GM18858 (cell line): ENCODE measurements around the gene LEP.
"Not testable (repeated sequence)": the region's sequence is repeated elsewhere in the genome, so short reads cannot be mapped to it uniquely, and the experiment has no call there.

Experiments
- ATAC-seq: cut with Tn5 transposase; IDR thresholded peaks from one replicate; pipeline ENCODE4 v1.9.1; 2021; ENCODE audit not compliant: unreplicated experiment

Gene LEP

DNA sequence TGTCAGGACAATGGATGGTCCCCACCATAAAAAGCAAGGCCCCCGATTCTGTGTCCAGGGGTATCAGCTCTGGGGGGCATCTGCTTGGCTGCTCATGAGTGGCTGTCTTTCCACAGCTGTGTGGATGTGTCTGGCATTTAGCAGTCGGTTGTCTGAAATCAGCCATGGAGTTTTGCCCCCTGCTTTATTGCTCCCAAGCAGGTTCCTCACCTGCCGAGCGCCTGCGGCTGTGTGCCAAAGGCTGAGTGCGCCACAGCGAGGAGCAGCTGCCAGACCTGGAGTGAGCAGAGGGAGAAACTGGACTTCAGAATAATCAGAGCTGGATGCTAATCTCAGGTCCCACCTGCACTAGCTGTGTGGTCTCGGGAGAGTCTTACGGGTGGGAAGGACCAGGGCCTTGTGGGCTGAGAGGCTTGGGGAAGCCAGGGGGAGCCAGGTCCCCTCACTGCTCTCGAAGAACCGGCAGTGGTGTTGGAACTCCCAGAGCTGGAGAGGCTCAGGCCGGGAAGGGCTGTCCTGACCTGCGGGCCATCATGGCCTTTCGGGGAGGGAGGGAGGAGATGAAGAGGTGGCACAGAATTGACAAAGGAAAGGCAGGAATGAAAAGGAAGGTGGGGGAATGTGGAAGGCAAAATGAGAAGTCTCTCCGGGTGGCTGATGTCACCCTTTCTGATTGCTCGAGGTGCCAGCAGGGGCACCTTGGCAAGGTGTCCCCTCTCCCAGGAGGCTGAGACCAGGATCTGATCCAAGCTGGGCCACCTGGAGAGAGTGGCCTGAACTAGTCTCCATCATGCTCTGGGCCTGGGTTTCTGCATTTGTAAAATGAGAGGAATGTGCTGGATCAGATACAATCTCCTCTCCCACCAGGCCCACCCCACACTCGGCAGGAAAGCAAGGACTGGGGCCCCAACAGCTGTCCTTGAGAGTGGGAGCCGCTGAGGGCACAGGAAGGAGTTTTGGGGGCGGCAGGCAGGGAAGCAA is 30.2 kb upstream of the LEP start:
- no peak for ATAC-seq

- no peak for ATAC-seq
Measured at GRCh38 chr7:128211626-128212025, 29.5 kb upstream of the LEP start.

DNA sequence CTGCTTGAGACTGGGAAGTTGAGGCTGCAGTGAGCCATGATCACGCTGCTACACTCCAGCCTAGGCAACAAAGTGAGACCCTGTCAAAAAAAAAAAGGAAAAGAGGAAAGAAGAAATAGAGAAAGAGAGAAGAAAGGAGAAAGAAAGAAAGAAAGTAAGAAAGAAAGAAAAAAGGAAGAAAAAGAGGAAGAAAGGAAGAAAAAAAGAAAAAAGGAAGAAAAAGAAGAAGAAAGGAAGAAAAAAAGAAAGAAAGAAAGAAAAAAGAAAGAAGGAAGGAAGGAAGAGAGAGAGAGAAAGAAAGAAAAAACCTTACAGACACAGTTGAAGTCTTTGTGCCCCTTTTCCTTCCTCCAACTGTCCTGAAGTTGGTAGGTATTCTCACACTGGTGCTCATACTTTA is 26.6 kb upstream of the LEP start:
- no peak for ATAC-seq

DNA sequence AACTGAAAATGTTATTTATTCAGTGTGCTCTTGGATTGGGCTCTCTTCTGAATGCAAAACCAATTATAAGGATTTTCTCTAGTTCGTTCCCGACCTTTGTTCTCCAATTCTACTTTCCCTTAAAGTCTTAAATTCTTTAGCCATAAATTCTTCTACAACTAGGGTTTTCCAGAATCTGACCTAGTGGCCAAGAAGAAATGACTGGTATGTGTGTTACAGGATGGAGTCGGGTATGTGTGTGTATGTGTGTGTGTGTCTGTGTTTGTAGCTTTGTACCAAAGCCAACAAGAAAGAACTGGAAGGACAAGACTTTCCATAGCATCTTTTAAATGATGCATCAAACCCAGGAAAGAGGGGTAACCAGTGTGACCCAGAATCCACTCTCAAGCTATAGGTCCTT is 25.8 kb upstream of the LEP start:
- no peak for ATAC-seq

- ATAC-seq = no peak
Measured at GRCh38 chr7:128215739-128216138, 25.3 kb upstream of the LEP start.

DNA sequence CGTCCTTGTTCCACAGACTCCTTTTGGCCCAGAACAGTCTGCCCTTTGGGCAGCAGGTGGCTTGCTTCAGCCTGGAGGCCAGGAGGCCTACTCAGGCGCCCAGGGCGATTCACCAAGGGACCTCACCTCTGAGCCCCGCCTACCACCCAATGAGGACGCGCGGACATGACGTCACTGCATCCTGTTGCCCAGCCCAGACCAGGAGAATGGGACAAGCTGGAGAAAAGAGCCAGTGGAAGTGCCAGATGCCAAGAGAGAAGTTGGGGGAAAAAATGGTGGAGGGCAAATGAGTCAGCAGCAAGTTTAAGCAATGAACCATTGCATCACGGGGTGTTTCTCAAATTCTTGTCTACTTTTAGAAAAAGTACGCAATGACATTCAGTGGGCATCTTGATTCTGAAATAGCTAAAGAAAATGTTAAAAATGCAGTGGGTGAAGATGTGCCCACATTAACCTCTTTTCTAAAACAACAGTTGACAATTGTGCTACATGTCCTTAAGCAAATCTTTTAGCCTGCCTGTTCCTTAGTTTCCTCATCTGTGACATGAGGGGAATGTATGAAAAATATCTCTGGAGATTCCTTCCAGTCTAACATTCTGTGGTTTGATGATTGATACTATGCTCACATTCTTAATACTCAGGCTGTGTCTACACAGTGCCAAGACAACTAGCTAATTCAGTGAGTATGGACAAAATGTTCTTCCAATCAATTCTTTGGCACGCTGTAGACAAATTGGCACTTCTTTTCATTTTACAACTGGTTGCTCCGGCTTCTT is 23.9 kb upstream of the LEP start:
- ATAC-seq = no peak

- no peak for ATAC-seq
Measured at GRCh38 chr7:128217967-128218652, 23.0 kb upstream of the LEP start.

DNA sequence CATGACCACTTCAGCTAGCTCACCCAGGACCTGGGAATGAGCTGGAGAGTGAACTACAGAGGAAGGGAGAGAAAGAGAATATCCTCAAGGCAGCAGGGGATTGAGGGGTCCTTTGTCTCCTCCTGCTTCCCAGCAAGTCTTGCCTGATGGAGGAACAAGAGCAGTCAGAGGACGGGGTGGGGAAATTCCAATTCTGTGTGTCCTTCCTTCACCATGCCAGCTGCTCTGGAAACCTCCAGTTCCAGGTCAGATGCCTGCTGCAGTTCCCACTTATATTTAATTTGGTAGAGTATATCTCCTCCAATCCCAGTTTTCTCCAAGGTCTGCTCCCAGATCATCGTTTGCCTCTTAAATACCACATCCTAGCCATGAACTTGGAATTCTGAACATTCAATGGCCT is 21.4 kb upstream of the LEP start:
- no peak for ATAC-seq

GRCh38 chr7:128221929-128222403 is 19.1 kb upstream of the LEP start:
- no peak for ATAC-seq

DNA sequence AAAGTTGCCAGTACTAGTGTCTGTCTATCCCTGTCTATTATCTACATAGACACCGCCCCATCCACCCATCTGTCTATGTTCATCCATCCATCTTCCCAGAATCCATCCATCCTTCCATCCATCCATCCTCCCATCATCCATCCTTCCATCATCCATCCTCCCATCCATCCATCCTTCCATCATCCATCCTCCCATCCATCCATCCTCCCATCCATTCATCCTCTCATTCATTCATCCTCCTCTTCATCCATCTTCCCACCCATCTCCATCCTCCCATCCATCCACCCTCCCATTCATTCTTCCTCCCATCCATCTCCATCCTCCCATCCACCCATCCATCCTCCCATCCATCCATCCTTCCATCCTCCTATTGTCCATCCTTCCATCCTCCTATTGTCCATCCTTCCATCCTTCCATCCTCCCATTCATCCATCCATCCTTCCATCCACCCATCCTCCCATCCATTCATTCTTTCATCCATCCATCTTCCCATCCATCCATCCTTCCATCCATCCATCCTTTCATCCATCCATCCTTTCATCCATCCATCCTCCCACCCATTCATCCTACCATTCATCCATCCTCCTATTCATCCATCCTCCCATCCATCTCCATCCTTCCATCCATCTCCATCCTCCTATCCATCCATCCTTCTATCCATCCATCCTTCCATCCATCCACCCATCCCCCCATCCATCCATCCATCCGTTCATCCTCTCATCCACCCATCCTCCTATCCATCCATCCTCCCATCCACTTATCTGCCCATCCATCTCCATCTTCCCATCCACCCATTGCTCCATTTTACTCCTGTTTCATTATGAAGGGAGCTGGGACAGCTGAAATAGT is 14.7 kb upstream of the LEP start:
- no peak for ATAC-seq

- no peak for ATAC-seq
Measured at GRCh38 chr7:128227271-128227670, 13.8 kb upstream of the LEP start.

DNA sequence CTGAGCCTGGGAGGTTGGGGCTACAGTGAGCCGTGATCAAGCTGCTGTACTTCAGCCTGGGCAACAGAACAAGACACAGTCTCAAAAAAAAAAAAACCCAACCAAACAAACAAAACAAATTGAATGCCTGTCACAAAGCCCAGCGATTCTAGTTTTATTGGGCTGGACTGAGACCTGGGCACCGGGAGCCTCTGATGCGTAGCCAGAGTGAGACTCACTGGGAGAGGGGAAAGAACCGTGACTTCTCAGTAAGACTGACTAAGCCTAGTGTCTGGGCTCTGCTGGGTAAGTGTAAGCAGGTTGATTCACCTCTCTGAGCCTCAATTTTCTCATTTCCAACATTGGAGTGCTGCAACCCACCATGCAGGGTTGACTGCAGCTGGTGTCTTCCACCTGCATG is 10.1 kb upstream of the LEP start:
- ATAC-seq = no peak

DNA sequence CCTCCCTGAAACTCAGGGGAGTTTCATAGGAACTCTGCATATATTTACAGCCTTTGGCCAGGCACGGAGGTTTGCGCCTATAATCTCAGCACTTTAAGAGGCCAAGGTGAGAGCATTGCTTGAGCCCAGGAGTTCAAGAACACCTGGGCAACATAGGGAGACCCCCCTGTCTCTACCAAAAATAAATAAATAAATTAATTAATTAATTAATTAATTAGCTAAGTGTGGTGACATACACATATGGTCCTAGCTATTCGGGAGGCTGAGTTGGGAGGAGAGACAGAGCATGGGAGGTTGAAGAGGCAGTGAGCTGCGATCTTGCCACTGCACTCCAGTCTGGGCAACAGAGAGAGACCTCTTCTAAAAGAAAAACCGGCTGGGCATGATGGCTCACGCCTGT is 9.4 kb upstream of the LEP start:
- ATAC-seq = no peak

DNA sequence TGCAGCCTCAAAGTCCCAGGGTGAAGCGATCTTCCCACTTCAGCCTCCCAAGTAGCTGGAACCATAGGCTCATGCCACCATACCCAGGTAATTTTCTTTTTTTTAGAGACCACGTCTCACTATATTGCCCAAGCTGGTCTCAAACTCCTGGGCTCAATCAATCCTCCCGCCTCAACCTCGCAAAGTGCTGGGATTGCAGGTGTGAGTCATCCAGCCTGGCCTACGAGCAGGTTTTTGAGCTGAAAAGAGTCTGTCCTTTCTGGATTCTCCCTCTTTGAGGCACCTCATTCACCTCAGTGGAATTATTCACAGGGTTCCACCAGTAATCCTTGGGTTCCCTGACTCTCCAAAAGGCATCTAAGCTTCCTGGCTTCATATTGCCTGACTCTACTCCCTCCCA is 7.6 kb upstream of the LEP start:
- ATAC-seq = no peak

GRCh38 chr7:128234476-128235026 is 6.5 kb upstream of the LEP start:
- no peak for ATAC-seq

- ATAC-seq = no peak
Measured at GRCh38 chr7:128235471-128235870, 5.6 kb upstream of the LEP start.

GRCh38 chr7:128236924-128237586 is 4.0 kb upstream of the LEP start:
- peak; percentile 66 for ATAC-seq

GRCh38 chr7:128239146-128239545 is 1.9 kb upstream of the LEP start:
- not testable (repeated sequence) for ATAC-seq

DNA sequence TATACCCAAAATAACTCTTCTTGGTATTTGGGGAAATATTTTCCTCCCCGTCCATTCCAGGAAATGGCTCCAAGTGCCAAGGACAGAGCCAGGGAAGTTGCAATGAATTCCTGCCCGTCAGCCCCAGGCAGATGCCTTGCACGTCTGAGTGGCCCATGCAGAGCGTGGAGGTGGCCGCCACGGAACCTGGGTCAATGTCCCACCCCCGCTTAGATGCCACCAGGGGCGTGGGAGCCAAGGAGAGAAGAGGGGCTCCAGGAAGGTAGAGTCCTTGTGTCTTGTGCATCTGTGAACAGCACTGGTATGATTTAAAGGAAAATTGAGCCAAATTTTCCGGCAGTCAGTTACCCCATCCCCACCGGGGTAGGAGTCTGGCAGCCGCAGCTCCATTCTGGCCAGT is 1.6 kb downstream of the LEP start:
- no peak for ATAC-seq

DNA sequence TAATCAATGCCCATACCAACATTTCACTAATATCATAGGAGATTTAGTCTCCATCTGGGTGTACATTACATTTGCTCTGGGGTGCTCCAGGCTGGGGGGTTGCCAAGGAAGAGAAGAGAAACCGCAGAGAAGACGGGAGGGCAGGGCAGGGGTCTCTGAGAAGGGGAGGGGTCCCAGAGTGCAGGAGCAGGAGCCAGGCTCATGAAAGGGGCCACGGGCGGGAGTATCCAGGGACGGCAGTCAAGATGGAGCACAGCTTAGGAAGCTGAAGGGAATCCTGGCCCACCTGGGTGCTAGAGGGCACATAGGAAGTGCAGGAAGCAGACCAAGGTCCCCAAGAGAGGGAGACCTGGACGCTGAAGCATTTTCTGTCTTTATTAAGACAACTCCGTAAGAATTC is 2.2 kb downstream of the LEP start:
- ATAC-seq = no peak
